Body of pancreas (tissue), 4 donors: ENCODE measurements around the gene ALDH1A3.

ENCODE experiments used
- POLR2A ChIP-seq, 3 donors: fragments of 450-650 bp; IDR thresholded peaks; one replicate each; pipeline ENCODE4 v1.6.1; 2016; ENCODE audit warnings: antibody characterized with exemption in 3 of 3, mild to moderate bottlenecking in 2 of 3
- TF ChIP-seq, protein P1 (sequence below), 7 experiments: fragments of 450-650 bp in 4 of 7; fragments of 200-600 bp in 3 of 7; sonication (generic) in 3 of 7; IDR thresholded peaks; one replicate each; pipeline ENCODE4 v1.5.1; 2016 to 2019; ENCODE audit warnings: antibody characterized with exemption in 7 of 7

DNA sequence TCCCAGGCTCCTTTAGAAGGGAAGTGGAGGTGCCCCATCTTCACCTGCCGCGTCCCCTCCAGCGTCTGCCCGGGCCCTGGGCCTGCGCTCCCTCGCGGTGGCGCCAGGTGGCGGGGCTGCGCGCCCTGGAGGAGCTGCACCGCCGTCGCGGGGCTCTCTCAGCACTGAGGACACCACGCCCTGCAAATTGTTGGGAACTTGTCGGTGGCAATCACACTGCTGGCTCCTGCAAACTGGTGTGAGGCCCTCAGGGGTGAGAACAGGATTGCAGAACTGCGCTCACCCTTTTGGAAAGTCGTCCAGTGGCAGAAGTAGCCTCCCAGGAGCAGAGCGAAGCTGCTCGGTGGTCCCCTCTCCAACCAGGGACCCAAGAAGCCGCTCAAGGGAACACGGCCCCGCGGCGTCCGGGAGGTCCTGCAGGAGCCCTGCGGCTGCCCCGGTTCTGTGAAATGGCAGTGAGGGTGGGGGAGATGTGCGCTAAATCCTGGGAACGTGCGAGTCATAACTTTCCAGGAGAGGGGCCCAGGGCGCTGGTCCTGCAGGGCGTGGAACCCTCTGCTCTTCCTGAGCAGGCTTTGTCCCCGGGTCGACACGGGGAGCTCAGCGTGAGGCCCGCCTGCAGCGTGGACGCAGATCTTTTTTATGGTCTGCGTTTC is 38.5 kb downstream of the ALDH1A3 start:
- TF ChIP-seq, protein P1, sequence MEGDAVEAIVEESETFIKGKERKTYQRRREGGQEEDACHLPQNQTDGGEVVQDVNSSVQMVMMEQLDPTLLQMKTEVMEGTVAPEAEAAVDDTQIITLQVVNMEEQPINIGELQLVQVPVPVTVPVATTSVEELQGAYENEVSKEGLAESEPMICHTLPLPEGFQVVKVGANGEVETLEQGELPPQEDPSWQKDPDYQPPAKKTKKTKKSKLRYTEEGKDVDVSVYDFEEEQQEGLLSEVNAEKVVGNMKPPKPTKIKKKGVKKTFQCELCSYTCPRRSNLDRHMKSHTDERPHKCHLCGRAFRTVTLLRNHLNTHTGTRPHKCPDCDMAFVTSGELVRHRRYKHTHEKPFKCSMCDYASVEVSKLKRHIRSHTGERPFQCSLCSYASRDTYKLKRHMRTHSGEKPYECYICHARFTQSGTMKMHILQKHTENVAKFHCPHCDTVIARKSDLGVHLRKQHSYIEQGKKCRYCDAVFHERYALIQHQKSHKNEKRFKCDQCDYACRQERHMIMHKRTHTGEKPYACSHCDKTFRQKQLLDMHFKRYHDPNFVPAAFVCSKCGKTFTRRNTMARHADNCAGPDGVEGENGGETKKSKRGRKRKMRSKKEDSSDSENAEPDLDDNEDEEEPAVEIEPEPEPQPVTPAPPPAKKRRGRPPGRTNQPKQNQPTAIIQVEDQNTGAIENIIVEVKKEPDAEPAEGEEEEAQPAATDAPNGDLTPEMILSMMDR (IDR thresholded peaks at IDR 0.05) = peak; percentile 81 to 96 (median 95)
- TF ChIP-seq POLR2A (IDR thresholded peaks at IDR 0.05) = peak; percentile 43 to 57 (median 56)
